ENCODE results near the gene CPHXL2.

CPHXL2 gene

GRCh38 chr16:75635036-75635435, 41.8 kb downstream of the CPHXL2 start:
- H3K36me3 ChIP-seq (ENCODE audit: control insufficient read depth, low read depth, low read length) = peaks cover 84% of the 10 kb centered on the region
- H3K27ac ChIP-seq (ENCODE audit: low read length) = no peak overlapping the region
- no peak overlapping the region for H3K9ac ChIP-seq (ENCODE audit: low read length)

GRCh38 chr16:75632857-75633256, 44.0 kb downstream of the CPHXL2 start:
- no peak overlapping the region for H3K27ac ChIP-seq (ENCODE audit: low read length)
- no peaks in the 10 kb centered on the region for H3K27me3 ChIP-seq (ENCODE audit: control insufficient read depth, insufficient read depth, low read length)
- H3K36me3 ChIP-seq (ENCODE audit: control insufficient read depth, low read depth, low read length) = peaks cover 92% of the 10 kb centered on the region
- no peak overlapping the region for H3K9ac ChIP-seq (ENCODE audit: low read length)
- no peaks in the 10 kb centered on the region for H3K4me1 ChIP-seq (ENCODE audit: control insufficient read depth, low read depth, low read length)
- no peaks in the 10 kb centered on the region for H3K9me3 ChIP-seq (ENCODE audit: control insufficient read depth, low read depth, low read length)
- no peak overlapping the region for H3K4me3 ChIP-seq (ENCODE audit: low read length)

More at GRCh38 chr16:75635036-75635435, 41.8 kb downstream of the CPHXL2 start:
- no peaks in the 10 kb centered on the region for H3K4me1 ChIP-seq (ENCODE audit: control insufficient read depth, low read depth, low read length)
- no peak overlapping the region for H3K4me3 ChIP-seq (ENCODE audit: low read length)
- no peaks in the 10 kb centered on the region for H3K27me3 ChIP-seq (ENCODE audit: control insufficient read depth, insufficient read depth, low read length)
- no peaks in the 10 kb centered on the region for H3K9me3 ChIP-seq (ENCODE audit: control insufficient read depth, low read depth, low read length)

GRCh38 chr16:75630052-75630451, 46.8 kb downstream of the CPHXL2 start:
- Histone ChIP-seq H3K4me1 (ENCODE audit: control insufficient read depth, low read depth, low read length) (no peaks in the 10 kb centered on the region), H3K27ac (ENCODE audit: low read length) (no peak overlapping the region), H3K27me3 (ENCODE audit: control insufficient read depth, insufficient read depth, low read length) (no peaks in the 10 kb centered on the region), H3K9me3 (ENCODE audit: control insufficient read depth, low read depth, low read length) (no peaks in the 10 kb centered on the region), H3K4me3 (ENCODE audit: low read length) (no peak overlapping the region), H3K36me3 (ENCODE audit: control insufficient read depth, low read depth, low read length) (peaks cover 92% of the 10 kb centered on the region), H3K9ac (ENCODE audit: low read length) (no peak overlapping the region)

DNA sequence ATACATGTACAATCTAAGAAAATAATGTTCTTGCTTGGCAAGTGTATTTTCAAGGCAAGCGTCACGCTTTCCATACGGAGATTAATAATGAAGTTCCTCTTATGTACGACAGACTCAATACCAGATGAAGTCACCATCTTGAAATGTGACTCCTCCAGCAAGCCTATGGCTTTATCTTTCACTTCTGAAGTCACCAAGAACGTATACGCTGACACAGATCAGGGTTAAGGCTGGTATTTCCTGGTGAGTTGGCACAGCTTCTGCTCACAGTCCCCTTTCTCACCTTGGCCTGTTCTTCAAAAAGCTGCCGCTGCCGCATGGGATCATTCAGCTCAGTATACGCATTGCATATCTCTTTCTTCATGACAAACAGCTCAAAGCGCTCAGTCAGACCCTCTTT, 47.7 kb downstream of the CPHXL2 start:
- no peaks in the 10 kb centered on the region for H3K27me3 ChIP-seq (ENCODE audit: control insufficient read depth, insufficient read depth, low read length)
- no peak overlapping the region for H3K27ac ChIP-seq (ENCODE audit: low read length)
- H3K36me3 ChIP-seq (ENCODE audit: control insufficient read depth, low read depth, low read length) = peaks cover 87% of the 10 kb centered on the region
- H3K9me3 ChIP-seq (ENCODE audit: control insufficient read depth, low read depth, low read length) = no peaks in the 10 kb centered on the region
- H3K4me3 ChIP-seq (ENCODE audit: low read length) = no peak overlapping the region
- no peak overlapping the region for H3K9ac ChIP-seq (ENCODE audit: low read length)
- no peaks in the 10 kb centered on the region for H3K4me1 ChIP-seq (ENCODE audit: control insufficient read depth, low read depth, low read length)

- H3K9ac ChIP-seq (ENCODE audit: low read length) = no peak overlapping the region
- no peak overlapping the region for H3K27ac ChIP-seq (ENCODE audit: low read length)
- no peaks in the 10 kb centered on the region for H3K27me3 ChIP-seq (ENCODE audit: control insufficient read depth, insufficient read depth, low read length)
- peaks cover 79% of the 10 kb centered on the region for H3K36me3 ChIP-seq (ENCODE audit: control insufficient read depth, low read depth, low read length)
- H3K4me1 ChIP-seq (ENCODE audit: control insufficient read depth, low read depth, low read length) = no peaks in the 10 kb centered on the region
- no peaks in the 10 kb centered on the region for H3K9me3 ChIP-seq (ENCODE audit: control insufficient read depth, low read depth, low read length)
- H3K4me3 ChIP-seq (ENCODE audit: low read length) = no peak overlapping the region
Measured at GRCh38 chr16:75628351-75628750, 48.5 kb downstream of the CPHXL2 start.

- no peak overlapping the region for H3K27ac ChIP-seq (ENCODE audit: low read length)
- H3K36me3 ChIP-seq (ENCODE audit: control insufficient read depth, low read depth, low read length) = peaks cover 74% of the 10 kb centered on the region
Measured at GRCh38 chr16:75627851-75628250, 49.0 kb downstream of the CPHXL2 start.

DNA sequence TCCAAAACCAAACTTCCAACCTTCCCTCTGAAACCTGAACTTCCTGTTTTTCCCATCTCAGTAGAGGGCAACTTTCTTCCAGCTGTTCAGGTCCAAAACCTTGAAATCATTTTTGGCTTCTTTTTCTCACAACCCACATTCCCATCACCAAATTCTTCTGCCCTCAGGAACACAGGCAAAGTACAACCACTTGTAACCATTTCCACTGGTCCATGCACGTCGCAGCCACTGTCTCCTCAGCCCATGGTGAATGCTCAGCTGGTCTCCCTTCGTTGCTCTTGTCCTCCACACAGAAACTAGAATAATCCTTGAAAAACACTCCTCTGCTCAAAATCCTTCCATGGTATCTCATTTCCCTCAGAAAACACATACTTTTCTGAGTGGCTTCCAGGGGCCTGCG, 50.0 kb downstream of the CPHXL2 start:
- no peak overlapping the region for H3K9ac ChIP-seq (ENCODE audit: low read length)
- no peaks in the 10 kb centered on the region for H3K9me3 ChIP-seq (ENCODE audit: control insufficient read depth, low read depth, low read length)
- H3K27me3 ChIP-seq (ENCODE audit: control insufficient read depth, insufficient read depth, low read length) = no peaks in the 10 kb centered on the region
- peaks cover 66% of the 10 kb centered on the region for H3K36me3 ChIP-seq (ENCODE audit: control insufficient read depth, low read depth, low read length)
- no peak overlapping the region for H3K27ac ChIP-seq (ENCODE audit: low read length)
- H3K4me1 ChIP-seq (ENCODE audit: control insufficient read depth, low read depth, low read length) = no peaks in the 10 kb centered on the region
- no peak overlapping the region for H3K4me3 ChIP-seq (ENCODE audit: low read length)

More at GRCh38 chr16:75627851-75628250, 49.0 kb downstream of the CPHXL2 start:
- Histone ChIP-seq H3K9ac (ENCODE audit: low read length) (no peak overlapping the region), H3K27me3 (ENCODE audit: control insufficient read depth, insufficient read depth, low read length) (no peaks in the 10 kb centered on the region), H3K9me3 (ENCODE audit: control insufficient read depth, low read depth, low read length) (no peaks in the 10 kb centered on the region), H3K4me3 (ENCODE audit: low read length) (no peak overlapping the region), H3K4me1 (ENCODE audit: control insufficient read depth, low read depth, low read length) (no peaks in the 10 kb centered on the region)

DNA sequence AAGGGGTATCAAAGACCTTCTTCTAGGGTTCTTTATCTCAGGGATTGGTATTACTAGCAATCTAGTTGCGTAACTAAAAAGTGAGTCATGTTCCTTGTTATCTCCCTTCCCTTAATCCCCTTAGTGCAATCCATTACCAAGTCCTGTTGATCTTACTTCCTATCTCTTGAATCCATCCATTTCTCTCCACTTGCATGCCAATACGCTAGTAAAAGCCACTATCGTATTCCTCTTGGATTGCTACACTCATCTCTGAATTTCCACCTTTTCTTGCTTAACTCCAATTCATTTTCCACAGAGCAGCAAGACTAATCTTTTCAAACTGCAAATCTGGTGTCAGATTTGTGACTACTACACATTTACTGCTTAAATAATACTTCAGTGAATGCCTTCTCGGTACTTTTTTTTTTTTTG, 51.9 kb downstream of the CPHXL2 start:
- Histone ChIP-seq H3K4me3 (ENCODE audit: low read length) (no peak overlapping the region), H3K27ac (ENCODE audit: low read length) (no peak overlapping the region), H3K4me1 (ENCODE audit: control insufficient read depth, low read depth, low read length) (no peaks in the 10 kb centered on the region), H3K27me3 (ENCODE audit: control insufficient read depth, insufficient read depth, low read length) (no peaks in the 10 kb centered on the region), H3K9me3 (ENCODE audit: control insufficient read depth, low read depth, low read length) (no peaks in the 10 kb centered on the region), H3K36me3 (ENCODE audit: control insufficient read depth, low read depth, low read length) (peaks cover 56% of the 10 kb centered on the region), H3K9ac (ENCODE audit: low read length) (no peak overlapping the region)

DNA sequence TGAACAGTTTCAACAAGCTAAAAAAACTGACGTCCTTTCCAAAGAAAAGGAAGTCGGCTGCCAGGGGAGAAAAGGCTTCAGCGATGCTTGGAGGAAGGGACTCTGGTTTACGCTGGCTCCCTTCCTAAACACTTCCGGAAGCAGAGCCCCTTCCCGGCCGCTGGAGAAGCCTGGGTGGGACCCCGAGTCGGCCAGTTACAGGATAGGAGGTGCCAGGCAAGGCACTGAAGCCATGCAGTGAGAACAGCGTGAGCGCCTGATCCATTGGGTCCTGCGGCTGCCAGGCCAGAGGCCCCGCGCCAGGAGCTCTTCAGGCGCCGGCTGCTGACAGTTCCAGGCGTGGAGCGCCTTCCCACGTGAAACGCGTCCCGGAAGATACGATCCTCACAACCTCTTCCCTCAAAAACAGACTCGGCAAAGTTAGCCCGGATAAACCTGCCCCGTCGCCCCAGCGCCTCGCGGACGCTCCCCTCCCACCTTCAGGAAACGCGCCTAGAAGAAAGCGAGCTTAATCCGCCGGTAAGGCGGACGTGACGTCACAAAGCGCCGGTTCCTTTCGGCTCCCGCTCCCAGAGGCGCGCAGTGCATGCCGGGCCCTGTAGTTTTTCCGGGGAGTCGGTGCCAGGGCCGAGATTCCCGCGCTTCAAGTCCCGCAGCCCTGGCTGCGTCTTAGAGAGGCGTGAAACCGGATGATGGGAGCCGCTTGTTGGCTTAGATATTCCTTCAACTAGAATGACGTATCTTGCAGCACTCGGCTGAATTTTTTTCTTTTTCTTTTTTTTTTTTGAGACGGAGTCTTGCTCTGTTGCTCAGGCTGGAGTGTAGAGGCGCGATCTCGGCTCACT, 53.8 kb downstream of the CPHXL2 start, which contains the start of gene ADAT1:
ADAT1 (minus strand) TSS at position 521 of the 845 bp plus-strand sequence. CDS start 2,482 bp downstream, outside the sequence.
- peak within 1 kb of the TSS; percentile 85 for H3K4me3 ChIP-seq (ENCODE audit: low read length)
- H3K9me3 ChIP-seq (ENCODE audit: control insufficient read depth, low read depth, low read length) = no peaks in the 10 kb centered on the region
- no peaks in the 10 kb centered on the region for H3K27me3 ChIP-seq (ENCODE audit: control insufficient read depth, insufficient read depth, low read length)
- H3K4me1 ChIP-seq (ENCODE audit: control insufficient read depth, low read depth, low read length) = no peaks in the 10 kb centered on the region
- peak within 1 kb of the TSS; percentile 76 for H3K27ac ChIP-seq (ENCODE audit: low read length)
- H3K9ac ChIP-seq (ENCODE audit: low read length) = peak within 1 kb of the TSS; percentile 91
- H3K36me3 ChIP-seq (ENCODE audit: control insufficient read depth, low read depth, low read length) = peaks cover 44% of the 10 kb centered on the region

- Histone ChIP-seq H3K9me3 (ENCODE audit: control insufficient read depth, low read depth, low read length) (no peaks in the 10 kb centered on the region), H3K27ac (ENCODE audit: low read length) (no peak overlapping the region), H3K4me1 (ENCODE audit: control insufficient read depth, low read depth, low read length) (no peaks in the 10 kb centered on the region), H3K27me3 (ENCODE audit: control insufficient read depth, insufficient read depth, low read length) (no peaks in the 10 kb centered on the region), H3K4me3 (ENCODE audit: low read length) (no peak overlapping the region), H3K9ac (ENCODE audit: low read length) (no peak overlapping the region), H3K36me3 (ENCODE audit: control insufficient read depth, low read depth, low read length) (peaks cover 38% of the 10 kb centered on the region)
Measured at GRCh38 chr16:75621170-75621477, 55.7 kb downstream of the CPHXL2 start.

- no peak overlapping the region for H3K9ac ChIP-seq (ENCODE audit: low read length)
Measured at GRCh38 chr16:75620326-75621169, 56.3 kb downstream of the CPHXL2 start.

More at GRCh38 chr16:75620326-75621169, 56.3 kb downstream of the CPHXL2 start:
- Histone ChIP-seq H3K27ac (ENCODE audit: low read length) (no peak overlapping the region), H3K4me1 (ENCODE audit: control insufficient read depth, low read depth, low read length) (no peaks in the 10 kb centered on the region), H3K4me3 (ENCODE audit: low read length) (no peak overlapping the region), H3K27me3 (ENCODE audit: control insufficient read depth, insufficient read depth, low read length) (no peaks in the 10 kb centered on the region), H3K9me3 (ENCODE audit: control insufficient read depth, low read depth, low read length) (no peaks in the 10 kb centered on the region), H3K36me3 (ENCODE audit: control insufficient read depth, low read depth, low read length) (peaks cover 33% of the 10 kb centered on the region)

Measured in iPS-18a (cell line).